T-cell (primary cell): ENCODE data around the gene FTO. TPM values are rescaled to one million over a fixed set of nuclear protein-coding genes. Genes with fewer than 3 reads are reported as not detected.

Experiments
- ATAC-seq, 4 experiments: fragments of 200-7000 bp in 3 of 4; fragments of 150-1000 bp in 1 of 4; cut with Tn5 transposase; replicated peaks in 1 of 4; 1 replicate in 3 of 4; 2 replicates in 1 of 4; pipeline ENCODE4 v1.10.0; 2021; ENCODE audit warnings: moderate library complexity in 3 of 4, mild to moderate bottlenecking in 2 of 4, moderate number of reproducible peaks in 1 of 4
- CTCF ChIA-PET, 2 donors: fragments of 300-600 bp; sonication (Branson Sonifier 250); formaldehyde crosslinking; loops; one replicate each; lab custom pipeline; 2022; ENCODE audit warnings: antibody characterized with exemption in 2 of 2; lab: Charles Lee
- POLR2A ChIA-PET, 2 donors: fragments of 300-600 bp; sonication (Branson Sonifier 250); formaldehyde crosslinking; loops; one replicate each; lab custom pipeline; 2022; ENCODE audit warnings: antibody characterized with exemption in 2 of 2; lab: Charles Lee
- DNase-seq, 35 experiments: peaks; one replicate each; pipeline versions ENCODE4 v3.0.0 to v3.0.0-alpha.2; 2013 to 2023
- H3K27ac ChIP-seq: one replicate; pipeline ENCODE4 v1.5.1; 2013; ENCODE audit warnings: low read length
- H3K27me3 ChIP-seq, 2 experiments: replicated peaks in 1 of 2; 1 replicate in 1 of 2; 2 replicates in 1 of 2; pipeline versions ENCODE4 v1.6.1 to v1.7.0; 2013; ENCODE audit warnings: low read length in 1 of 2, mixed read lengths in 1 of 2; ENCODE audit not compliant: control insufficient read depth in 2 of 2, insufficient read depth in 2 of 2; ENCODE audit errors: extremely low read depth in 1 of 2
- H3K36me3 ChIP-seq, 2 donors: 1 replicate in 1 of 2; 2 replicates in 1 of 2; pipeline versions ENCODE4 v1.6.1 to v1.7.0; 2013; ENCODE audit warnings: low read length in 1 of 2; ENCODE audit not compliant: control insufficient read depth in 2 of 2, insufficient read depth in 1 of 2; ENCODE audit errors: extremely low read depth in 1 of 2
- H3K4me1 ChIP-seq, 2 experiments: 1 replicate in 1 of 2; 2 replicates in 1 of 2; pipeline versions ENCODE4 v1.6.1 to v1.7.0; 2013; ENCODE audit warnings: low read length in 2 of 2, mixed read lengths in 1 of 2; ENCODE audit not compliant: insufficient read depth in 2 of 2, control insufficient read depth in 1 of 2; ENCODE audit errors: extremely low read depth in 1 of 2
- H3K4me3 ChIP-seq, 2 donors: 1 replicate in 1 of 2; 2 replicates in 1 of 2; pipeline versions ENCODE4 v1.5.1 to v1.7.0; 2013; ENCODE audit warnings: mild to moderate bottlenecking in 2 of 2, low read length in 1 of 2, moderate library complexity in 1 of 2; ENCODE audit not compliant: control insufficient read depth in 1 of 2; ENCODE audit errors: extremely low read depth in 1 of 2
- H3K9me3 ChIP-seq: 2 replicates; pipeline ENCODE4 v1.7.0; 2013
- H3K27ac Mint-ChIP-seq, 2 donors: one replicate each; pipeline ENCODE4 v1.8.0; 2020 to 2021; ENCODE audit warnings: mild to moderate bottlenecking in 2 of 2, mixed read lengths in 2 of 2
- H3K27me3 Mint-ChIP-seq, 2 donors: one replicate each; pipeline ENCODE4 v1.8.0; 2021 to 2022; ENCODE audit warnings: mixed read lengths in 2 of 2
- H3K36me3 Mint-ChIP-seq: one replicate; pipeline ENCODE4 v1.8.0; 2021; ENCODE audit warnings: mixed read lengths
- H3K4me1 Mint-ChIP-seq, 3 donors: one replicate each; pipeline ENCODE4 v1.8.0; 2020 to 2022; ENCODE audit warnings: mixed read lengths in 3 of 3, mild to moderate bottlenecking in 1 of 3
- H3K4me3 Mint-ChIP-seq, 3 donors: one replicate each; pipeline ENCODE4 v1.8.0; 2020 to 2022; ENCODE audit warnings: mild to moderate bottlenecking in 3 of 3, mixed read lengths in 3 of 3, moderate library complexity in 3 of 3
- H3K9me3 Mint-ChIP-seq, 3 donors: one replicate each; pipeline ENCODE4 v1.8.0; 2020 to 2022; ENCODE audit warnings: mixed read lengths in 3 of 3
- WGBS: methylation state at CpG from one replicate; pipeline ENCODE4 v1.1.5; 2013; ENCODE audit warnings: missing lambda C conversion rate; ENCODE audit not compliant: insufficient coverage; 5-methylcytosine and 5-hydroxymethylcytosine counted together
- total RNA-seq, 35 experiments: library from RNA in 6 of 35; stranded (reverse) in 6 of 35; fragments of 120-200 nt in 1 of 35; gene quantifications; one replicate each; pipeline versions ENCODE4 v1.2.1 to v1.2.4 and lab custom pipeline; 2013 to 2026

Gene FTO
- total RNA-seq, 5 donors from 2014 or later (not counting 1 experiment from before 2014, with no cell fraction given) = 44.7 to 69.0 (median 46.0) TPM

- H3K4me3 ChIP-seq = no peak overlapping the region
- H3K4me1 ChIP-seq = no peaks in the 10 kb centered on the region
- H3K9me3 ChIP-seq = no peaks in the 10 kb centered on the region
- H3K27ac ChIP-seq = no peak overlapping the region
- DNase-seq (no peak), ATAC-seq (no peak)
- CTCF ChIA-PET = interaction anchor here in 1 of 2 donors (0.6 to 0.7 kb wide), 2 partner anchors 14 to 315 kb away, joined by 3 to 6 read pairs; no protein-coding TSS in a partner anchor
- WGBS = no CpG with 5 or more reads among the region's 3 CpGs
- H3K4me1 Mint-ChIP-seq = no peaks in the 10 kb centered on the region
- H3K36me3 Mint-ChIP-seq = peaks cover 33% of the 10 kb centered on the region
- H3K27ac Mint-ChIP-seq = no peak overlapping the region
- POLR2A ChIA-PET = interaction anchor here in 1 of 2 donors (0.6 kb wide), 1 partner anchor 1379 kb away, joined by 9 read pairs; no protein-coding TSS in a partner anchor
- H3K27me3 Mint-ChIP-seq = no peaks in the 10 kb centered on the region
- no peaks in the 10 kb centered on the region for H3K9me3 Mint-ChIP-seq
- no peaks in the 10 kb centered on the region for H3K36me3 ChIP-seq
- H3K4me3 Mint-ChIP-seq = no peak overlapping the region
- no peaks in the 10 kb centered on the region for H3K27me3 ChIP-seq
Observed at GRCh38 chr16:54073356-54073755, 369.4 kb downstream of the FTO start.

- no CpG with 5 or more reads among the region's 4 CpGs for WGBS
- Mint-ChIP-seq H3K4me1 (no peaks in the 10 kb centered on the region), H3K4me3 (no peak overlapping the region), H3K27ac (no peak overlapping the region), H3K27me3 (no peaks in the 10 kb centered on the region), H3K9me3 (no peaks in the 10 kb centered on the region), H3K36me3 (peaks cover 21% of the 10 kb centered on the region)
- Histone ChIP-seq H3K4me3 (no peak overlapping the region), H3K4me1 (no peaks in the 10 kb centered on the region), H3K27me3 (no peaks in the 10 kb centered on the region), H3K36me3 (no peaks in the 10 kb centered on the region), H3K9me3 (no peaks in the 10 kb centered on the region), H3K27ac (no peak overlapping the region)
- ATAC-seq (no peak), DNase-seq (no peak)
- CTCF ChIA-PET = no interaction called here
- POLR2A ChIA-PET = no interaction called here
Observed at GRCh38 chr16:54075446-54075845, 371.5 kb downstream of the FTO start.

GRCh38 chr16:54076006-54076504 lies 372.1 kb downstream of the FTO start:
- Mint-ChIP-seq H3K36me3 (peaks cover 17% of the 10 kb centered on the region), H3K4me1 (no peaks in the 10 kb centered on the region), H3K27ac (no peak overlapping the region), H3K9me3 (no peaks in the 10 kb centered on the region), H3K4me3 (no peak overlapping the region), H3K27me3 (no peaks in the 10 kb centered on the region)
- H3K27ac ChIP-seq = no peak overlapping the region
- DNase-seq = no peak
- no peak for ATAC-seq
- H3K27me3 ChIP-seq = no peaks in the 10 kb centered on the region
- no peaks in the 10 kb centered on the region for H3K9me3 ChIP-seq
- CTCF ChIA-PET = no interaction called here
- no peaks in the 10 kb centered on the region for H3K36me3 ChIP-seq
- POLR2A ChIA-PET = no interaction called here
- no peak overlapping the region for H3K4me3 ChIP-seq
- no CpG with 5 or more reads among the region's 3 CpGs for WGBS
- H3K4me1 ChIP-seq = no peaks in the 10 kb centered on the region

GRCh38 chr16:54077050-54077821 lies 373.3 kb downstream of the FTO start:
- CTCF ChIA-PET = interaction anchor here (0.5 kb wide), 2 partner anchors 917 to 1164 kb away, joined by 4 to 7 read pairs; no protein-coding TSS in a partner anchor
- H3K27me3 ChIP-seq = no peaks in the 10 kb centered on the region
- POLR2A ChIA-PET = no interaction called here
- H3K27ac ChIP-seq = no peak overlapping the region
- Mint-ChIP-seq H3K27ac (no peak overlapping the region), H3K27me3 (no peaks in the 10 kb centered on the region), H3K36me3 (peaks cover 13% of the 10 kb centered on the region), H3K4me3 (no peak overlapping the region), H3K4me1 (no peaks in the 10 kb centered on the region), H3K9me3 (no peaks in the 10 kb centered on the region)
- H3K36me3 ChIP-seq = no peaks in the 10 kb centered on the region
- H3K9me3 ChIP-seq = no peaks in the 10 kb centered on the region
- ATAC-seq (no peak), DNase-seq (no peak)
- 68% methylated on average over 5 of the region's 9 CpGs for WGBS
- H3K4me1 ChIP-seq = no peaks in the 10 kb centered on the region
- no peak overlapping the region for H3K4me3 ChIP-seq

GRCh38 chr16:54080524-54081008 lies 376.6 kb downstream of the FTO start:
- 100% methylated on average over 2 of the region's 7 CpGs for WGBS
- Histone ChIP-seq H3K27ac (no peak overlapping the region), H3K27me3 (no peaks in the 10 kb centered on the region), H3K4me1 (no peaks in the 10 kb centered on the region), H3K36me3 (no peaks in the 10 kb centered on the region), H3K9me3 (no peaks in the 10 kb centered on the region), H3K4me3 (no peak overlapping the region)
- Mint-ChIP-seq H3K27me3 (no peaks in the 10 kb centered on the region), H3K36me3 (peaks cover 24% of the 10 kb centered on the region), H3K9me3 (no peaks in the 10 kb centered on the region), H3K4me3 (no peak overlapping the region), H3K4me1 (no peaks in the 10 kb centered on the region), H3K27ac (no peak overlapping the region)
- ChIA-PET POLR2A (no interaction called here), CTCF (interaction anchor here in 1 of 2 donors (0.7 kb wide), 1 partner anchor 194 kb away, joined by 3 read pairs; no protein-coding TSS in a partner anchor)
- DNase-seq = no peak
- ATAC-seq = no peak

- Histone ChIP-seq H3K4me1 (no peaks in the 10 kb centered on the region), H3K36me3 (no peaks in the 10 kb centered on the region), H3K27me3 (no peaks in the 10 kb centered on the region), H3K9me3 (no peaks in the 10 kb centered on the region), H3K4me3 (no peak overlapping the region), H3K27ac (no peak overlapping the region)
- Mint-ChIP-seq H3K4me3 (no peak overlapping the region), H3K27me3 (no peaks in the 10 kb centered on the region), H3K9me3 (peaks cover 0 to 4% (median 2%) of the 10 kb centered on the region in 3 donors), H3K4me1 (no peaks in the 10 kb centered on the region), H3K27ac (no peak overlapping the region), H3K36me3 (peaks cover 58% of the 10 kb centered on the region)
- no peak for ATAC-seq
- DNase-seq = no peak
- CTCF ChIA-PET = no interaction called here
- POLR2A ChIA-PET = no interaction called here
- WGBS = 97% methylated on average over 4 of the region's 4 CpGs
Observed at GRCh38 chr16:54086791-54087190, 382.8 kb downstream of the FTO start.
